Spleen (tissue), 7 donors: Measurements from ENCODE around the gene RTP2.

Source experiments
- POLR2A ChIP-seq, 3 donors: fragments of 450-650 bp; IDR thresholded peaks; one replicate each; pipeline ENCODE4 v1.5.1; 2017; ENCODE audit warnings: antibody characterized with exemption in 3 of 3, mild to moderate bottlenecking in 1 of 3
- TF ChIP-seq, protein P1 (sequence below), 11 experiments: fragments of 200-600 bp in 7 of 11; fragments of 450-650 bp in 4 of 11; sonication (generic) in 4 of 11; IDR thresholded peaks in 8 of 11; conservative IDR thresholded peaks in 3 of 11; 1 replicate in 7 of 11; 2 replicates in 4 of 11; pipeline versions ENCODE4 v1.4.0 to v1.8.0; 2016 to 2021; ENCODE audit warnings: antibody characterized with exemption in 11 of 11, inconsistent platforms in 4 of 11, mild to moderate bottlenecking in 1 of 11
- donor health status: DM: no; HTN: no; CAD: no; lungs with moderate emphysema.
- donor health status: DM: no; HTN: no; CAD: no.
- donor health status: DM: no; HTN: no; CAD: no.

DNA sequence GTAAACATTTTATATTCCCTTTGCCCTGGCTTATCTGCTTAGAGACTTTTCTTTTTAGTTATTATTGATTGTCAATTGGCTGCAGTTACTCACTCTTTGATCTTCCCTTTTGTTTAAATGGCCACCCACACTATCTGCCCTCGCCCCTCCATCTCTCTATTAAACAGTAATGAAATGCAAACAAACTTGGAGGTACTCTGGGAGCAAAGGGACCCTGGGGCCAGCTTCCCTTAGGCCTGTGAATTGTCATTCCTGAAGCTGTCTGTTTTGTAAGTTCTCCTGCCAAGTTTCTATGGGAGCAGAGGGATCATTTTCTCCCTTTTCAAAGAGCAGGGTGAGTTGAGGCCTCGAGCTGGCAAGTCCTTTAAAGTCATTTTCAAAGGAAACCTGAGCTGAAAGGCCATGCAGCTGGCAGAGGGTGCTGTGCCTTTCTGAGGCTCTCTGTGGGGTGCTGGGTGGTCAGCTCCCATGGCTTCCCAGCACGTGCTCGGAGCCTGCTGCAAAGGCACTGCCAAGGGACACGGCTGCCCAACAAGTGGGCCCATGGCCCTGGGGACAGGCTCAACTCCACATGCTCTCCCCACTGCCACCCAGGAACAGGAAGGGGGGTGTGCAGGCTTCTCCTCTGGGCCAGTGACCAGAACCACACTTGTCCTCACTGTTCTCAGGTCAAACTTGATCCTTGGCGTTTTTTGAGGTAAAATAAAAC, 17.4 kb upstream of the RTP2 start:
- TF ChIP-seq, protein P1, sequence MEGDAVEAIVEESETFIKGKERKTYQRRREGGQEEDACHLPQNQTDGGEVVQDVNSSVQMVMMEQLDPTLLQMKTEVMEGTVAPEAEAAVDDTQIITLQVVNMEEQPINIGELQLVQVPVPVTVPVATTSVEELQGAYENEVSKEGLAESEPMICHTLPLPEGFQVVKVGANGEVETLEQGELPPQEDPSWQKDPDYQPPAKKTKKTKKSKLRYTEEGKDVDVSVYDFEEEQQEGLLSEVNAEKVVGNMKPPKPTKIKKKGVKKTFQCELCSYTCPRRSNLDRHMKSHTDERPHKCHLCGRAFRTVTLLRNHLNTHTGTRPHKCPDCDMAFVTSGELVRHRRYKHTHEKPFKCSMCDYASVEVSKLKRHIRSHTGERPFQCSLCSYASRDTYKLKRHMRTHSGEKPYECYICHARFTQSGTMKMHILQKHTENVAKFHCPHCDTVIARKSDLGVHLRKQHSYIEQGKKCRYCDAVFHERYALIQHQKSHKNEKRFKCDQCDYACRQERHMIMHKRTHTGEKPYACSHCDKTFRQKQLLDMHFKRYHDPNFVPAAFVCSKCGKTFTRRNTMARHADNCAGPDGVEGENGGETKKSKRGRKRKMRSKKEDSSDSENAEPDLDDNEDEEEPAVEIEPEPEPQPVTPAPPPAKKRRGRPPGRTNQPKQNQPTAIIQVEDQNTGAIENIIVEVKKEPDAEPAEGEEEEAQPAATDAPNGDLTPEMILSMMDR (IDR thresholded peaks at IDR 0.05 in 8 of 11, conservative IDR thresholded peaks at IDR 0.05 in 3 of 11): no peak
- TF ChIP-seq POLR2A (IDR thresholded peaks at IDR 0.05): no peak
